Left forelimb (tissue), 1 donor: ENCODE data around the gene AKNA.

ENCODE experiments used
- DNase-seq: peaks from one replicate; pipeline ENCODE4 v3.0.0-alpha.2; 2018; ENCODE audit warnings: low spot score

AKNA gene

DNA sequence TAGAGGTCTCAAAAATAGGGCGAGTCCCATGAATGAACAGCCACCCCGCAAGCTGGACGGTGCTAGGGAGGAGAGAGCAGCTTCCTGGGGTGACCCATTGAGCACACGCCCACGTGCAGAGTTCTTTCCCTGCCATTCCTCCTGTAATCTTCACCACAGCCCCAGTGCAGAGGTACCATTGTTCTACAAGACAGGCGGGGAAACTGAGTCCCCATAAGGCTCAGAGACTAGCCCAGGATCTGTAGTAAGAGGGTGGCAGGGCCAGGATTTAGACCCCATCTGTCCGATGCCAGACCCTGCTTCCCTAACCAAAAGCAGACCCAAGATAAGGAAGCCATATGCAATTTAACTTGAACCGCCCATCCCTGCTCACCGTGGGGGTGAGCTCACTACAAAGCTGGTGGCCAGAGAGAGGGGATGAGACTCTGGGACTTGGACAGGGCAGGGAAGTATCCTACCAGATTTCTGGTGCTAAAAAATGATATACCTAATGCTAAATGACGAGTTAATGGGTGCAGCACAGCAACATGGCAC is 101.6 kb downstream of the AKNA start:
- DNase-seq: no peak

DNA sequence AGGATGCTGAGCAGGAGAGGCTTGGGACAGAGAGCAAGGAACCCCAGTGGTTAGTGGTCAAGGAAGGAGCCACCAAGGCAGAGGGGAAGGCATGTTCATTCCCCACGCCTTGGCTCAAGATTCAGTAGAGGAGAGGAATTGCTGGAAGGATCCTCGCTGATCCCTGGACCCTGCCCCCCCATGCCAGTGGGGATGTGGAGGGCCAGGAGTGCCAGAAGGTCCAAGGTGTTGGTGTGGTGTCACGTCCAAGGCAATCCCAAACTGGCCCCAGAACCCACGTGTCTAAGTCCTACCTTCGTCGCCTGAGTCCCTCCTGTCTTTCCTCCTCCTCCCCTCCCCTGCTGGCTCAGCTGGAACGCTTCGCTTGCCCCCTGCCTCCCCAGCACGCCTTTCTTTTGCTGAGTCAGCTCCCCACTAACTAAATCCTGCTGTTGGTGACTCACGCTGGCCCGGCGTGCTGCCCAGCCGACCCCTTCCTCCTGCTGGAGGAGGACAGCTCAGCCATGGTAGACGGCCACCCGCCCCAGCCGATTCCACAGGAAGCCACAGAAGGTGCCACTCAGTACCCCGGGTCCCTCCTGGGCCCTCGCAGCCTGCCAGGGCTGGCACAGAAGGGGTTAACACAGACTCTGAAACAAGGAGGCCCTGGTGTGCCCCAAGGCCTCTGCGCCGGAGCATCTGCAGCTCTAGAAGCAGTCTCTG is 102.5 kb downstream of the AKNA start:
- peak; percentile 79 for DNase-seq

DNA sequence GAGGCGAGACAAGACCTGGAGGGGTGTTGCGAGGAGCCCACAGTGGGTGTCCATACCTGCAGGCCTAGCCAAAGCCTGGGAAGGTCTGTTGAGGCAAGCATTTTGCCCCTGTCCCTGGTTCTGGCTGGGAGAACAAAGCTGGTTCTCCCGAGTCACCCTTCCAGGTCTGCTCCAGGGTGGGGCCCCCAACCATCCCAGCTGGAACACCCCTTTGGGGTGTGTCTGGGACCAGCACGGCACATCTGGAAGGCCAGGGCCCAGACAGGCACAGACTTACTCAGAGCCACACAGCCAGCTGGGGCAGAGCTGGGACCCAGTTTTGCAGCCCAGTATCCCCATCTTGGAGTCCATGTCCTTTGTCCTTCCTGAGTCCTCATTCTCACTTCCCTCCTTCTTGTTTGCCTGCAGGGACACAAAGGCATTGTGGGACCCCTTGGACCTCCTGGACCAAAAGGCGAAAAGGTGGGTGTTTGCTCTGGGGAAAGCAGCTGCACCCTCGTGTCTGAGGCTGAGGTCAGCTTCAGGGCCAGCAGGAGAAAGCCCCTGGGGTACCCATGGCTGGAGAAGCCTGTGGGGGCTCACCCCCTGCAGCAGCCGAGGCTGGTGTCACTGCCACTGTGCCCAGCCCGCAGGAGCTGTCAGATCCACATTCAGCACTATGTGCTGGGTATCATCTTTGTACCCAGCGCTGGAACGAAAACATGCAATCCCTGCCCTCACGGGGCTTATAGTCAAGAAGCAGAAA is 103.3 kb downstream of the AKNA start:
- peak; percentile 40 for DNase-seq
